ENCODE measurements around the gene PPOX.

PPOX gene

GRCh38 chr1:161121834-161122233 is 44.4 kb upstream of the PPOX start:
- DNase-seq (ENCODE audit: low read depth): peak; percentile 22

GRCh38 chr1:161122967-161123366 is 43.3 kb upstream of the PPOX start:
- no peak overlapping the region for H3K4me3 ChIP-seq (ENCODE audit: low read depth, low read length)
- DNase-seq (ENCODE audit: low read depth): no peak
- TF ChIP-seq CTCF (IDR thresholded peaks at IDR 0.05; ENCODE audit: low read depth, low read length) (no peak), MYC (IDR thresholded peaks at IDR 0.05; ENCODE audit: low read depth, low read length) (no peak), POLR2A (IDR thresholded peaks at IDR 0.05; ENCODE audit: extremely low read depth, insufficient read length) (no peak)

More at GRCh38 chr1:161121834-161122233, 44.4 kb upstream of the PPOX start:
- no peak for TF ChIP-seq POLR2A (IDR thresholded peaks at IDR 0.05; ENCODE audit: extremely low read depth, insufficient read length)
- no peak for TF ChIP-seq MAX (IDR thresholded peaks at IDR 0.05; ENCODE audit: low read depth, low read length)
- TF ChIP-seq CTCF (IDR thresholded peaks at IDR 0.05; ENCODE audit: low read depth, low read length): no peak
- TF ChIP-seq MYC (IDR thresholded peaks at IDR 0.05; ENCODE audit: low read depth, low read length): no peak
- H3K4me3 ChIP-seq (ENCODE audit: low read depth, low read length): no peak overlapping the region

- peak; percentile 68 for DNase-seq (ENCODE audit: low read depth)
- TF ChIP-seq MYC (IDR thresholded peaks at IDR 0.05; ENCODE audit: low read depth, low read length) (no peak), CTCF (IDR thresholded peaks at IDR 0.05; ENCODE audit: low read depth, low read length) (no peak), MAX (IDR thresholded peaks at IDR 0.05; ENCODE audit: low read depth, low read length) (no peak), POLR2A (IDR thresholded peaks at IDR 0.05; ENCODE audit: extremely low read depth, insufficient read length) (no peak)
- peak overlapping the region; percentile 7 for H3K4me3 ChIP-seq (ENCODE audit: low read depth, low read length)
These were observed 38.6 kb upstream of the PPOX start for GRCh38 chr1:161127649-161128048.

GRCh38 chr1:161128591-161129420 is 37.4 kb upstream of the PPOX start:
- H3K4me3 ChIP-seq (ENCODE audit: low read depth, low read length): no peak overlapping the region
- TF ChIP-seq CTCF (IDR thresholded peaks at IDR 0.05; ENCODE audit: low read depth, low read length) (no peak), MYC (IDR thresholded peaks at IDR 0.05; ENCODE audit: low read depth, low read length) (no peak), MAX (IDR thresholded peaks at IDR 0.05; ENCODE audit: low read depth, low read length) (no peak), POLR2A (IDR thresholded peaks at IDR 0.05; ENCODE audit: extremely low read depth, insufficient read length) (no peak)
- DNase-seq (ENCODE audit: low read depth): no peak

- no peak for DNase-seq (ENCODE audit: low read depth)
- TF ChIP-seq MYC (IDR thresholded peaks at IDR 0.05; ENCODE audit: low read depth, low read length): no peak
- TF ChIP-seq MAX (IDR thresholded peaks at IDR 0.05; ENCODE audit: low read depth, low read length): no peak
- TF ChIP-seq CTCF (IDR thresholded peaks at IDR 0.05; ENCODE audit: low read depth, low read length): no peak
- TF ChIP-seq POLR2A (IDR thresholded peaks at IDR 0.05; ENCODE audit: extremely low read depth, insufficient read length): no peak
- no peak overlapping the region for H3K4me3 ChIP-seq (ENCODE audit: low read depth, low read length)
These were observed 36.0 kb upstream of the PPOX start for GRCh38 chr1:161130266-161130665.

All from NB4 (cell line).